ENCODE data around the gene NDUFA11.

DNA sequence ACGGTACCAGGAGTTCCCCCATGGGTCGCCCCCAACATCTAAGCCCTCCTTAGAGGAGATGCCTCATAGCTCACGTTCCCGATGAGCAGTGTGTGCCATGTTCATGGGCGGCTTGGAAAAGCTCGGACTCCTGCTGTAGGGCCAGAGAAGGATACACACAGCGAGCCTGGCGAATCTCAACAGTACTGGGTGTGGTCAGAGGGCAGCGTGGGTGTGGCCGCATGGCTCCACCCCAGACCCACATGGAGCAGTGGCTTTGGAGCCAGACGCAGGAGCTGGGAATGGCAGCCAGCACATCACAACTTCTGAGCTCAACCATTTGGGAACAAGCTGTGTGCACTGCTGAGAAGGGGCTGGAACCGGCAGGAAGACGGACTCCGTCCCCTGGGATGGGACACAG, 26.0 kb upstream of the NDUFA11 start:
- TF ChIP-seq, protein P1, sequence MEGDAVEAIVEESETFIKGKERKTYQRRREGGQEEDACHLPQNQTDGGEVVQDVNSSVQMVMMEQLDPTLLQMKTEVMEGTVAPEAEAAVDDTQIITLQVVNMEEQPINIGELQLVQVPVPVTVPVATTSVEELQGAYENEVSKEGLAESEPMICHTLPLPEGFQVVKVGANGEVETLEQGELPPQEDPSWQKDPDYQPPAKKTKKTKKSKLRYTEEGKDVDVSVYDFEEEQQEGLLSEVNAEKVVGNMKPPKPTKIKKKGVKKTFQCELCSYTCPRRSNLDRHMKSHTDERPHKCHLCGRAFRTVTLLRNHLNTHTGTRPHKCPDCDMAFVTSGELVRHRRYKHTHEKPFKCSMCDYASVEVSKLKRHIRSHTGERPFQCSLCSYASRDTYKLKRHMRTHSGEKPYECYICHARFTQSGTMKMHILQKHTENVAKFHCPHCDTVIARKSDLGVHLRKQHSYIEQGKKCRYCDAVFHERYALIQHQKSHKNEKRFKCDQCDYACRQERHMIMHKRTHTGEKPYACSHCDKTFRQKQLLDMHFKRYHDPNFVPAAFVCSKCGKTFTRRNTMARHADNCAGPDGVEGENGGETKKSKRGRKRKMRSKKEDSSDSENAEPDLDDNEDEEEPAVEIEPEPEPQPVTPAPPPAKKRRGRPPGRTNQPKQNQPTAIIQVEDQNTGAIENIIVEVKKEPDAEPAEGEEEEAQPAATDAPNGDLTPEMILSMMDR (IDR thresholded peaks at IDR 0.05) = no peak
- TF ChIP-seq POLR2A (IDR thresholded peaks at IDR 0.05) = no peak

All from breast epithelium (tissue), 3 donors.